GM18867 (cell line): ENCODE results near the gene OOSP1.
"Not testable (repeated sequence)": the region's sequence is repeated elsewhere in the genome, so short reads cannot be mapped to it uniquely, and the experiment has no call there.

Experiments
- ATAC-seq: cut with Tn5 transposase; IDR thresholded peaks from one replicate; pipeline ENCODE4 v1.9.1; 2021; ENCODE audit warnings: mild to moderate bottlenecking, moderate library complexity; ENCODE audit not compliant: unreplicated experiment

OOSP1 gene

GRCh38 chr11:59938132-59938531 lies at the start of gene OOSP1:
Gene OOSP1 (plus strand): TSS chr11:59938432. CDS start chr11:59938455, 23 bp downstream.
- no peak for ATAC-seq

DNA sequence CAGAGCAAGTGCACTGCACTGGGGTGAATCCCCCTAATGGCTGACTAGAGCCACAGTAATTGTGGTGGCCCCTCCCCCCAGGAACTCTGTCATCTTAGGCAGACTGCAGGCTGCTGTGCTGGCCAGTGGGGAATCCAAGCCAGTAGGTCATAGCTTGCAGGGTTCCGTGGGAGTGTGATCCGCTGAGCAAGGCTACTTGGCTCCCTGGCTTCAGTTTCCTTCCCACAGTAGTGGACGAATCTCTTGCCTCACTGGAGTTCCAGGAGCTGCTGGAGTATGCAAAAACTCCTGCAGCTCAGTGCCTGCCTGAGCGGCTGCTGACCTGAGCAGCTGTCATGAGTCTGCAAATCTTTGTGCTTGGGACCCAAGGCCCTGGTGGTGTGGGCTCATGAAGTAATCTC lies 46.5 kb upstream of the OOSP1 start:
- ATAC-seq: no peak

DNA sequence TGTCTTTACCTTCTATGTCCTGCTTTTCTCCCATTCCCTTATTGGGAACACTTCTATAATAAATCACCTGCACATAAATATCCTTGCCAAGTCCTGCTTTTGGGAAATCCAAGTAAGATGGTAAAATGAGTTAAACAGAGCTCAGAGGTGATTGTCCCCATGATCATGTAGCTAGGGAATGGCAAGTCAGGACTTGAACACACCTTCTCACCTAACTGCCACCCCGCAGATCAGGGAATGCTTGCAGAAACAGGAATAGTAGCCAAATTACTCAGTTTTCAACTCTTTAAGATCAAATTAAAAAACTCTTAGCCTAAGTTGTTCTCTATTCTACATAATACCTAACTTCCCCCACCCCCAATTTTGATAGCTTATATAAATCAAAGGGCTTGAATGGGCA lies 43.6 kb upstream of the OOSP1 start:
- no peak for ATAC-seq

DNA sequence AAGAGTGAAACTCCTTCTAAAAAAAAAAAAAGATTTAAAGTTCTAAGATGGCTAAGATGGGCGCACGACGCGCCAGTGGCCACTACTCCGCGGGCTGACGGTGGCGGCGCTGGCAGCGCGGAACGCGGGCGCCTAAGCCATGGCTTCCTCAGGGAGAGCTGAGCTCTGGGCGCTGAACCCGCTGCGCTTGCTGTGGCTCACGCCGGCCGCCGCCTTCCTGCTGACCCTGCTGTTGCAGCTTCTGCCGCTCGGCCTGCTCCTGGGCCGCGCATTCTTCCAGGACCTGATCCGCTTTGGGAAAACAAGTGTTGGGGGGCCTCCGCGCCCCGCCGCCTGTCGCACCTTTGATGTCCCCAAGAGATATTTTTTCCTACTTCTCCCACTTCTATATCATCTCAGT lies 40.2 kb upstream of the OOSP1 start:
- ATAC-seq: no peak

- no peak for ATAC-seq
Observed at GRCh38 chr11:59898650-59899049, 39.6 kb upstream of the OOSP1 start.

DNA sequence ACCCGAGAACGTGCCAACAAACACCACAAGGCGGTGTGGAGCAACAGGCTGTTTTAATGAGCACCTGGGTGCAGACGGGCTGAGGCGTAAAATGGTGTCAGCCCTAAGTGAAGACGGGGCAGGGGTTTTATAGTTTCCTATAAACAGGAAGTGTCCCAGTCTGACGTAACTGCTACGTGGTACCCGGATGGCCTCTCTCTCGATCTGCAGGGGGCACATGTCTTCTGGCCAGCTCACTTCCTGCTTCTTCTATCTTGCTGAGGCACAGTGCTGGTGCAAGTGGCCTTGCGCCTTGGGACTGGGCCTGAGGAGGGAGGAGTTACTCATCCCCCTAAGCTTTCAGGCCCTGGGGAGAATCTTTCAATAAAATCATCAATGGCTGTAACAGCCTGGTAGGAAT lies 38.7 kb upstream of the OOSP1 start:
- ATAC-seq: no peak

DNA sequence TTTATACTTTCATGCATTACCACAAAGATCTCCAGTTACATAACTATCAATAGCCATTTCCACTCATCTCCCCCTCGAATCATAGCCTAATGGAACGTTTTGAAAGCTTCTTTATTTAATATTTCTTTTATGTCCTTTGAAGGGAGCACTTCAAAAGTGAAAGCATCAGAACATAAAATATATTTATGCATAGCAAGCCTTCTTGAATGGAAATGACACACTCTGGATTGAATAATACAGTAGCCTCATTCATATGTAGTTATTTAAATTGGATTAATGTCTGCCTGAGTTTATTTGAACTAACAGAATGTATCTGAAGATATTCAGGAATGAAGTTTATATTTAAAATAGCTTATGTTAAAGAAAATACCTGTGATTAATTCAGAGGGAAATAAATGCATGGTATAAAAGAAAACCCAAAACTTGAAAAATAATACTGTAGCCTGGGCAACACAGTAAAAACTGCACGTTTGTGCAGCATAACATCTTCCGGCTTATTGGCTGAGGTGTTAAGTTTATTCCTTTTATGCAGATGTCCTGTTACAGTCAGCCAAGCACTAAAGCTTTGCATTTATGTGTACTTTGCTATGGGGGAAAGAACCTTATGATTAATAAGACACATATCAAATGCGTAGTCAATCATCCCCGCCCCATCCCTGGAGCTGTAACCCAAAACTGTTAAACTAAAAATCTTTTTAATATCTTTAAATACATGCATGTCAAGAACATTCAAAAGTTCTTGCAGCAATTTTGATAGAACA lies 37.7 kb upstream of the OOSP1 start:
- ATAC-seq: no peak

DNA sequence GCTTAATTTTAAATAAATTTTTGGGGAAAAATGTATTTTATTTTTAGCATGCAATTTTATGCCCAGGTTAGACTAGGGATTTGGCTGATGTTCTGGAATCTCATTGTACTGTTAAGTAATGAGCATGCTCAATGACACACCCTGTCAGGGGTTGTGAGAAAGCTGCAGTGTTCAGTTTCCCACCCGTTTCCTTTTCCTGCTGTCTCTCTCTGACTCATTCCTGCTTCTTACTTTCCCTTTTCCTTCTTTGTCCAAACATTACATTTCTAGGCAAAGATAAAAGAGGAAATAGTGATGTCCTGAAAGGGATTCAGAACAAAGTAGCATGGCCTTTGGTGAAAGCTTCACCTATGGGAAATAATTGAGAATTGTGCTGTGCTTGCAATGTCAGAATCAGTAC lies 36.9 kb upstream of the OOSP1 start:
- ATAC-seq: no peak

- not testable (repeated sequence) for ATAC-seq
Observed at GRCh38 chr11:59903569-59903968, 34.7 kb upstream of the OOSP1 start.

- ATAC-seq: no peak
Observed at GRCh38 chr11:59918480-59918879, 19.8 kb upstream of the OOSP1 start.

DNA sequence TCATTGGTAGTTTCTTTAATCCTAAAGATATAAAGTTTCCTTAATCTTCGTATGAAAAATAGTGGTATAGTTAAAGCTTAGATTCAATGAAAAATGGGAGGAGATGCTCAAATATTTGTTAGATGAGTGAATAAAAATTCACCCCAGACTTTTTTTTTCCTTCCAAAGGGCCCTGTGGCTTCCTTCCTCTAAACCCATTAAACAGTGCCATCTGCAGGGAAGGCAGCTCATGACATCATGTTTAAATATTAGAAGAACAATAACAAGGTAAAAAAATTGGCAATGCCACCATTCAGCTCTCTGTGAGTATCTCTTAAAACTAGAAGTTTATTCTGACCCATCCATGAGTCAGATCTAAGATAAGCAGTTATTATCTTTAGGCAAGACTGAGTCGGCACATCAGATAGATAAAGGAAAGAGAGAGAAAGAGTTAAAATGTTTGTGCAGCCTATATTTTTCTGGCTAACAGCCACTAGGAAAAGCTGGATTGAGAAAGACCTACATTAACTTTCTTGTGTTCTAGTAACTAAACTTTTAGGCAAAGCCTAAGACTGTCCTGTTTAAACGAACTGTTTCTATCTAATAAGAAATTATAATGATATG lies 19.1 kb upstream of the OOSP1 start:
- ATAC-seq: no peak

GRCh38 chr11:59923813-59924212 lies 14.4 kb upstream of the OOSP1 start:
- ATAC-seq: no peak

DNA sequence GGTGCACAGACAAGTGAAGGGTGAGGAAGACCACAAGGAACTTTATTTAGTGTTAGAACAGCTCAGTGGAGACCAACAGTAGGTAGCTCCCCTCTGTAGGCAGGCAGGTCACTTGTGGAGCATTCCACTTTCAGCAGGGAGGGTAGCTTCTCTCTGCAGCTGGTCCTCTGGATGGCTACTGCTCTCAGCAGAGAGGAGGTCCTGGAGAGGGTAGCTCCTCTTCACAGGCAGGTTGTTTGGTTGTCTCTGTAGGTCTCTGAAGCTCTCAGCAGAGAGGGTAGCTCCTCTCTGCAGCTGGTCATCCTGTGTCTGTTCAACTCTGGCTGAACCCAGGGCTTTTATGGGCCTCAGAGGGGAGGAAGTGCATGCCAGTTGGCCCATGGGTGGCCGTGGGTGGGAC lies 6.5 kb upstream of the OOSP1 start:
- no peak for ATAC-seq

GRCh38 chr11:59938718-59939117 lies 486 bp downstream of the OOSP1 start:
- no peak for ATAC-seq

DNA sequence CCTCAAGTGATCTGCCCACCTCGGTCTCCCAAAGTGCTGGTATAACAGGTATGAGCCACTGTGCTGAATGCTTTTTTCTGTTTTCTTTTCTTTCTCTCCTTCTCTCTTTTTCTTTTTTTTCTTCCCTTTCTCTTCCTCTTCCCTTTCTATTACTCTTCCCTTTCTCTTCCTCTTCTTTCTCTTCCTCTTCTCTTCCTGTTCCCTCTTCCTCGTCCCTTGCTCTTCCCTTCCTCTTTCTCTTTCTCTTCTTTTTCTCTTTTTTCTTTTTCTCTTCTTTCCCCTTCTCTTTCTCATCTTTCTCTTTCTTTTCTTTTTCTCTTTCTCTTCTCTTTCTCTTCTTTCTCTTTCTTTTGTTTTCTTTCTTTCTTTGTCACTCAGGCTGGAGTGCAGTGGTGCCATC lies 1.2 kb downstream of the OOSP1 start:
- ATAC-seq: no peak

GRCh38 chr11:59941091-59941490 lies 2.9 kb downstream of the OOSP1 start:
- no peak for ATAC-seq

- ATAC-seq: no peak
Observed at GRCh38 chr11:59943997-59944714, 5.9 kb downstream of the OOSP1 start.

DNA sequence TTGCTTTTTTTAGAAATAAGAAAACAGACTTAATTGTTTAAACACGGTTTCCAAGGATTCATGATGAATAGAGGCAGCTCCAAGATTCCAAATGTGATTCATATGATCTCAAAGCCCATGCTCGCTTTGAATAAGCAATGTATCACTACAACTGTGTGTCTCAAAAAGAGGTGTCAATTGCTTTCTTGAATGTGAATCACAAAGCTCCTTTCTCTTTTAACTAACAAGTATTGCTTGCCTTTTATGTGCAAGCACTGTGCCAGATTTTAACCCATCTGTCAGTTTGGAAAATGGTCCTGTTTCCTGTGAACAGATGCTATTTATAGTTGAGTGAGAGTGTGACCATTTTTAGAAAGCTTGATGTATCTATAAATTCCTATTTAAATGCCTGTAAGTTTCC lies 6.5 kb downstream of the OOSP1 start:
- no peak for ATAC-seq

GRCh38 chr11:59953463-59954218 lies 15.4 kb downstream of the OOSP1 start:
- no peak for ATAC-seq

GRCh38 chr11:59954219-59954847 lies 16.1 kb downstream of the OOSP1 start:
- ATAC-seq: no peak

GRCh38 chr11:59957094-59957493 lies 18.9 kb downstream of the OOSP1 start:
- no peak for ATAC-seq
